Keratinocyte (primary cell): ENCODE measurements around the gene TXNDC8. TPM values are rescaled to one million over a fixed set of nuclear protein-coding genes. Genes with fewer than 3 reads are reported as not detected.

ENCODE experiments used
- DNase-seq: peaks from one replicate; pipeline ENCODE4 v3.0.0-alpha.2; 2011; ENCODE audit warnings: low read depth, missing footprints, low spot score
- FAIRE-seq: peaks from 2 replicates; lab custom pipeline; 2011; peaks lifted over from hg19 to GRCh38; lab: Jason Lieb, UNC
- H2AFZ ChIP-seq: 2 replicates; pipeline ENCODE4 v1.6.0; 2012; ENCODE audit warnings: low read length, control low read depth, inconsistent platforms; ENCODE audit not compliant: control insufficient read depth
- H3K27ac ChIP-seq: 2 replicates; pipeline ENCODE4 v1.5.1; 2011; ENCODE audit warnings: low read length; ENCODE audit not compliant: control insufficient read depth, insufficient read depth
- H3K27me3 ChIP-seq: 3 replicates; pipeline ENCODE4 v1.6.0; 2011; ENCODE audit warnings: low read length; ENCODE audit not compliant: control insufficient read depth, insufficient read depth; ENCODE audit errors: extremely low read depth
- H3K36me3 ChIP-seq, 2 experiments: 2 replicates in 1 of 2; 3 replicates in 1 of 2; pipeline ENCODE4 v1.5.1; 2011; ENCODE audit warnings: low read length in 2 of 2, mild to moderate bottlenecking in 1 of 2; ENCODE audit not compliant: control insufficient read depth in 2 of 2, insufficient read depth in 2 of 2; ENCODE audit errors: extremely low read depth in 1 of 2
- H3K4me1 ChIP-seq: 3 replicates; pipeline ENCODE4 v1.5.1; 2011; ENCODE audit warnings: low read length; ENCODE audit not compliant: control insufficient read depth, insufficient read depth; ENCODE audit errors: extremely low read depth
- H3K4me2 ChIP-seq: 3 replicates; pipeline ENCODE4 v1.6.0; 2011; ENCODE audit warnings: low read depth, low read length; ENCODE audit not compliant: control insufficient read depth, insufficient read depth; ENCODE audit errors: extremely low read depth
- H3K4me3 ChIP-seq, 3 experiments: fragments of 200-600 bp in 1 of 3; sonication (generic) in 1 of 3; 2 replicates in 2 of 3; 3 replicates in 1 of 3; pipeline ENCODE4 v1.5.1; 2011 to 2016; ENCODE audit warnings: low read length in 3 of 3, mild to moderate bottlenecking in 3 of 3, control low read depth in 2 of 3, inconsistent platforms in 1 of 3, low read depth in 1 of 3, mixed read lengths in 1 of 3, mixed run types in 1 of 3, moderate library complexity in 1 of 3; ENCODE audit not compliant: control insufficient read depth in 2 of 3, insufficient read depth in 2 of 3; ENCODE audit errors: extremely low read depth in 1 of 3
- H3K79me2 ChIP-seq: 2 replicates; pipeline ENCODE4 v1.6.0; 2012; ENCODE audit warnings: low read length; ENCODE audit not compliant: control insufficient read depth, insufficient read depth
- H3K9ac ChIP-seq: 3 replicates; pipeline ENCODE4 v1.6.0; 2011; ENCODE audit warnings: low read length; ENCODE audit not compliant: control insufficient read depth, insufficient read depth; ENCODE audit errors: extremely low read depth
- H3K9me1 ChIP-seq: 3 replicates; pipeline ENCODE4 v1.6.0; 2011; ENCODE audit warnings: low read length; ENCODE audit not compliant: control insufficient read depth, insufficient read depth; ENCODE audit errors: extremely low read depth
- H3K9me3 ChIP-seq: 2 replicates; pipeline ENCODE4 v1.5.1; 2012; ENCODE audit warnings: low read depth, low read length; ENCODE audit not compliant: control insufficient read depth
- H4K20me1 ChIP-seq: 3 replicates; pipeline ENCODE4 v1.6.0; 2011; ENCODE audit warnings: low read length; ENCODE audit not compliant: control insufficient read depth, insufficient read depth; ENCODE audit errors: extremely low read depth
- EZH2 ChIP-seq: IDR thresholded peaks from one replicate; pipeline ENCODE4 v1.6.1; 2012; ENCODE audit warnings: inconsistent platforms, mild to moderate bottlenecking, low read length, moderate library complexity
- dilution Hi-C: fragments of 300-500 bp; cut with MboI; formaldehyde crosslinking; loops from one replicate; pipeline ENCODE4 v1.7.0; 2020; ENCODE audit warnings: low sequenced_read_pairs; ENCODE audit not compliant: extremely low pct_ligation_motif_present
- polyA plus RNA-seq, 5 experiments: library from polyadenylated mRNA; depleted of rRNA in 3 of 5; stranded (reverse) in 3 of 5; stranded (forward) in 1 of 5; unstranded in 1 of 5; fragments of >200 nt; gene quantifications; 1 replicate in 1 of 5; 2 replicates in 3 of 5; 3 replicates in 1 of 5; pipeline versions ENCODE4 v1.2.1 to v1.2.3, GENCODE V29; 2011 to 2012; ENCODE audit warnings: missing spikeins in 2 of 5, low read depth in 1 of 5, low replicate concordance in 1 of 5
- TF ChIP-seq, protein P1 (sequence below), 3 experiments: IDR thresholded peaks in 1 of 3; conservative IDR thresholded peaks in 1 of 3; optimal IDR thresholded peaks in 1 of 3; 2 replicates in 2 of 3; 3 replicates in 1 of 3; pipeline versions ENCODE3 to v1.5.1; 2011; ENCODE audit warnings: low read length in 3 of 3, mild to moderate bottlenecking in 3 of 3, moderate library complexity in 2 of 3, control low read depth in 1 of 3, inconsistent platforms in 1 of 3; ENCODE audit not compliant: insufficient read depth in 2 of 3; ENCODE audit errors: extremely low read depth in 1 of 3

Gene TXNDC8
- polyA plus RNA-seq, 1 donor (not counting 4 experiments of a cell fraction or from before 2014, with no cell fraction given): not detected

DNA sequence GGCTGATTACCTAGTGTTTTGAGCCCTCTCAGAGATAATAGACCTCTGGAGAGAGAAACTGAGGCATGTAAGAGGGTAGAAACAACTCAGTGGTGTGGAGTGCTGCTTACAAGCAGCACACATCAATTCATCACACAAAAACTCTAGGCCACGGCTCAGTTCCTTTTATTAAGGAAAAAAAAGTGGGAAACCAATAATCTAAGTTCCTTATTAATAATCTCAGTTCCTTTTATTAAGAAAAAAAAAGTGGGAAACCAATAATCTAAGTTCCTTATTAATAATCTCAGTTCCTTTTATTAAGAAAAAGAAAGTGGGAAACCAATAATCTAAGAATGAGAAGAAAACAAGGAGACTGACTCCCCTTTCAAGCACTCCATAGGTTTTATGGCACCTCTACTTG is 28.0 kb downstream of the TXNDC8 start:
- dilution Hi-C loops: no loop called here

DNA sequence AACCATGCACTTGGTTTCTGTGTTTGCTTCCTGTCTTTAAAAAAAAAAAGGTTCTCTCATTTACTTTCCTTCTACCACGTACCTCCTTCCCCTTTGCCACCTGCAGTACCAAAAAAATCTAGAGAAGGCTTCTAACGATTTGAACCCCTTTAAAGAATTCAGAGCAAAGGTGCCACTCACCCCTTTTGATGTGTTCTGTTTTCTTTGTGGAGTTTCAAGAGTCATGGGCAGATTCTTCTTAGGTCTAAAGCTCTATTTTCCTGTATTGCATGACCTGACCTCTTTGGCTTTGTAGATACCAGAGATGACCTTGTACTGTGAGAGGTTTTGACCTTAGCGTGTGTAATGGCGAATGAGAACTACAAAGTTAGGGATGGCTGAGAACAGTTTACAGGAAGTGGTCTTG is 29.0 kb downstream of the TXNDC8 start:
- DNase-seq: no peak
- H3K4me1 ChIP-seq: no peaks in the 10 kb centered on the region
- no peak overlapping the region for H3K4me2 ChIP-seq
- no peak overlapping the region for H3K4me3 ChIP-seq
- H3K27ac ChIP-seq: no peak overlapping the region
- H3K79me2 ChIP-seq: no peaks in the 10 kb centered on the region
- no peaks in the 10 kb centered on the region for H3K9me3 ChIP-seq
- dilution Hi-C loops: no loop called here
- H4K20me1 ChIP-seq: no peaks in the 10 kb centered on the region
- no peak overlapping the region for H2AFZ ChIP-seq
- no peak for TF ChIP-seq EZH2
- TF ChIP-seq, protein P1, sequence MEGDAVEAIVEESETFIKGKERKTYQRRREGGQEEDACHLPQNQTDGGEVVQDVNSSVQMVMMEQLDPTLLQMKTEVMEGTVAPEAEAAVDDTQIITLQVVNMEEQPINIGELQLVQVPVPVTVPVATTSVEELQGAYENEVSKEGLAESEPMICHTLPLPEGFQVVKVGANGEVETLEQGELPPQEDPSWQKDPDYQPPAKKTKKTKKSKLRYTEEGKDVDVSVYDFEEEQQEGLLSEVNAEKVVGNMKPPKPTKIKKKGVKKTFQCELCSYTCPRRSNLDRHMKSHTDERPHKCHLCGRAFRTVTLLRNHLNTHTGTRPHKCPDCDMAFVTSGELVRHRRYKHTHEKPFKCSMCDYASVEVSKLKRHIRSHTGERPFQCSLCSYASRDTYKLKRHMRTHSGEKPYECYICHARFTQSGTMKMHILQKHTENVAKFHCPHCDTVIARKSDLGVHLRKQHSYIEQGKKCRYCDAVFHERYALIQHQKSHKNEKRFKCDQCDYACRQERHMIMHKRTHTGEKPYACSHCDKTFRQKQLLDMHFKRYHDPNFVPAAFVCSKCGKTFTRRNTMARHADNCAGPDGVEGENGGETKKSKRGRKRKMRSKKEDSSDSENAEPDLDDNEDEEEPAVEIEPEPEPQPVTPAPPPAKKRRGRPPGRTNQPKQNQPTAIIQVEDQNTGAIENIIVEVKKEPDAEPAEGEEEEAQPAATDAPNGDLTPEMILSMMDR (optimal IDR thresholded peaks at IDR 0.05 in 1 of 3, IDR thresholded peaks at IDR 0.05 in 1 of 3, conservative IDR thresholded peaks at IDR 0.05 in 1 of 3; ENCODE audit: extremely low read depth in 1 of 3, insufficient read depth in 2 of 3, low read length in 3 of 3): no peak
- no peak for FAIRE-seq
- no peaks in the 10 kb centered on the region for H3K36me3 ChIP-seq
- no peaks in the 10 kb centered on the region for H3K9me1 ChIP-seq
- no peak overlapping the region for H3K9ac ChIP-seq
- H3K27me3 ChIP-seq: no peaks in the 10 kb centered on the region

More for the DNA sequence above, 28.0 kb downstream of the TXNDC8 start:
- Histone ChIP-seq H3K9me3 (no peaks in the 10 kb centered on the region), H3K27ac (no peak overlapping the region), H3K4me1 (no peaks in the 10 kb centered on the region), H3K27me3 (no peaks in the 10 kb centered on the region), H3K36me3 (no peaks in the 10 kb centered on the region), H2AFZ (no peak overlapping the region), H4K20me1 (no peaks in the 10 kb centered on the region), H3K4me2 (no peak overlapping the region), H3K9me1 (no peaks in the 10 kb centered on the region), H3K9ac (no peak overlapping the region), H3K4me3 (no peak overlapping the region), H3K79me2 (no peaks in the 10 kb centered on the region)
- no peak for TF ChIP-seq EZH2
- TF ChIP-seq, protein P1 (optimal IDR thresholded peaks at IDR 0.05 in 1 of 3, IDR thresholded peaks at IDR 0.05 in 1 of 3, conservative IDR thresholded peaks at IDR 0.05 in 1 of 3; ENCODE audit: extremely low read depth in 1 of 3, insufficient read depth in 2 of 3, low read length in 3 of 3): no peak
- DNase-seq: no peak
- FAIRE-seq: no peak
